SJCRH30 (cell line): ENCODE results near the gene CREB5. TPM values are rescaled to one million over a fixed set of nuclear protein-coding genes. Genes with fewer than 3 reads are reported as not detected.

Source experiments
- DNase-seq, 2 experiments: peaks; one replicate each; pipeline ENCODE4 v3.0.0-alpha.2; 2015 to 2020
- H3K27ac ChIP-seq: fragments of 250-450 bp; sonication (Bioruptor Pico); 2 replicates; pipeline ENCODE4 v1.5.1; 2020; ENCODE audit warnings: mild to moderate bottlenecking, moderate library complexity
- H3K27me3 ChIP-seq: fragments of 250-450 bp; sonication (Bioruptor Pico); 2 replicates; pipeline ENCODE4 v1.5.1; 2020; ENCODE audit warnings: mild to moderate bottlenecking, moderate library complexity
- H3K36me3 ChIP-seq: fragments of 250-450 bp; sonication (Bioruptor Pico); 2 replicates; pipeline ENCODE4 v1.5.1; 2020; ENCODE audit warnings: mild to moderate bottlenecking, moderate library complexity
- H3K4me1 ChIP-seq: fragments of 250-450 bp; sonication (Bioruptor Pico); 2 replicates; pipeline ENCODE4 v1.5.1; 2020; ENCODE audit warnings: mild to moderate bottlenecking, moderate library complexity
- H3K4me3 ChIP-seq: fragments of 250-450 bp; sonication (Bioruptor Pico); 2 replicates; pipeline ENCODE4 v1.5.1; 2020; ENCODE audit warnings: mild to moderate bottlenecking, moderate library complexity
- H3K9me3 ChIP-seq: fragments of 250-450 bp; sonication (Bioruptor Pico); replicated peaks from 2 replicates; pipeline ENCODE4 v1.5.1; 2020; ENCODE audit warnings: mild to moderate bottlenecking, moderate library complexity
- total RNA-seq: library from RNA; depleted of rRNA; stranded (reverse); fragments of >200 nt; shearing (Covaris generic); gene quantifications from 2 replicates; pipeline ENCODE4 v1.2.3, GENCODE V29; 2014; rRNA removed

Gene CREB5
- total RNA-seq, 1 experiment from 2014 or later = 20.8 TPM

DNA sequence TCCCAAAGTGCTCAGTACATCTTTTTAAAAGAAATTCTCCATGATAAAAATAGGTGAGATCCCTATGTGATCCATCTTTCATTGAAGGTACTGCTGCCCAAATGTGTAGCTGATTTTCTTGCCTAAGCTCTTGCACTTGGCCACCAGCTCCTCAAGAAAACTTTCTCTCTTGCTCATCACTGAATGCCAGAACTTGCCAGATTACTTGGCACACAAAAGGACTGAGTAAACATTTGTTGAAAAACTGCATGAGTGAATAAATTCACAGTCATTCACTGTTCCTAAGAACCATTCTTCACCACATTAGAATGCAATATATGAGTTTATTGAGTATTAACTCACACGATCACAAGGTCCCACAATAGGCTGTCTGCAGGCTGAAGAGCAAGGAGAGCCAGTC lies 445.9 kb downstream of the CREB5 start:
- DNase-seq = no peak
- H3K27me3 ChIP-seq = no peaks in the 10 kb centered on the region
- H3K27ac ChIP-seq = no peak overlapping the region
- H3K36me3 ChIP-seq = no peaks in the 10 kb centered on the region
- H3K4me1 ChIP-seq = peaks cover 5% of the 10 kb centered on the region; the same call in 1 of the 2 replicates
- H3K9me3 ChIP-seq = no peaks in the 10 kb centered on the region; the same call in 1 of the 2 replicates
- H3K4me3 ChIP-seq = no peak overlapping the region

DNA sequence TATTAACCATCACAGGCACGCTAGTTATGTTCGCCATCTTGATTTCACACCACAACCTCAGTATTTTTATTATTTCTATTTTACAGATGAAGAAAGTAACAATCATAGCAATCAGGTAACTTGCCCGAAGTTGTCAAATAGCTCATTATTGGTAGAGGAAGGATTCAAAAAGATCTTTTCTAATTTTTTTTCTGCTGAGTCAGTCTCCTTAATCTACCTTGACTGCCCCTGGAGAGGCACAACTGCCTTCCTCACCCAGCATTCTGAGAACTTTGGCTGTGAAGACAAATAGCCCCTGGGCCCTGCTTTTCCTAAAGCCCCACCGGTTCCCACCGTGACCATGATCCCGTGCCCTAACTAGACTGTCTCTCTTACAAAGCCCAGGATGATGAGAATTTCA lies 446.6 kb downstream of the CREB5 start:
- DNase-seq = no peak
- no peaks in the 10 kb centered on the region for H3K36me3 ChIP-seq
- no peaks in the 10 kb centered on the region for H3K27me3 ChIP-seq
- peaks cover 3% of the 10 kb centered on the region; the same call in 1 of the 2 replicates for H3K4me1 ChIP-seq
- H3K27ac ChIP-seq = no peak overlapping the region
- no peaks in the 10 kb centered on the region; the same call in 1 of the 2 replicates for H3K9me3 ChIP-seq
- H3K4me3 ChIP-seq = no peak overlapping the region

DNA sequence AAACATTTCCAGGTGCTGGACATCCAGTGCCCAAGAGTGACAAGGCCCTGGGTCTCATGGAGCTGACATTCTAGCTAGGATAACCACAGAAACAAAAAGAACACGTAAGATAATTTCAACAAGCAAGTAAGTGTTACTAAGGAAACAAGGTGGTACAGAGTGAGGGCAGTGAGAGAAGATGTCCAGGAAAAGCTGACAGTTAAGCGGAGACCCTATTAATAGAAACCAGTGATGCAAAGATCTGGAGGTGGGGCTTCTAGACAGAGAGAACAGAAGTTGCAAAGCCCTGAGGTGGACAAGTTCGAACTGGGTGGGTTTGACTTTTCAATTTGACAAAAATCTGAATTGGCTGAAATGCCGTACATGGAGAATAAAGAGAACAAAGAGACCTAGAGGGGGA lies 449.5 kb downstream of the CREB5 start:
- H3K9me3 ChIP-seq = no peaks in the 10 kb centered on the region; the same call in 1 of the 2 replicates
- H3K4me1 ChIP-seq = peaks cover 20% of the 10 kb centered on the region
- no peak overlapping the region for H3K27ac ChIP-seq
- H3K36me3 ChIP-seq = no peaks in the 10 kb centered on the region
- DNase-seq = no peak
- H3K27me3 ChIP-seq = no peaks in the 10 kb centered on the region
- H3K4me3 ChIP-seq = no peak overlapping the region

DNA sequence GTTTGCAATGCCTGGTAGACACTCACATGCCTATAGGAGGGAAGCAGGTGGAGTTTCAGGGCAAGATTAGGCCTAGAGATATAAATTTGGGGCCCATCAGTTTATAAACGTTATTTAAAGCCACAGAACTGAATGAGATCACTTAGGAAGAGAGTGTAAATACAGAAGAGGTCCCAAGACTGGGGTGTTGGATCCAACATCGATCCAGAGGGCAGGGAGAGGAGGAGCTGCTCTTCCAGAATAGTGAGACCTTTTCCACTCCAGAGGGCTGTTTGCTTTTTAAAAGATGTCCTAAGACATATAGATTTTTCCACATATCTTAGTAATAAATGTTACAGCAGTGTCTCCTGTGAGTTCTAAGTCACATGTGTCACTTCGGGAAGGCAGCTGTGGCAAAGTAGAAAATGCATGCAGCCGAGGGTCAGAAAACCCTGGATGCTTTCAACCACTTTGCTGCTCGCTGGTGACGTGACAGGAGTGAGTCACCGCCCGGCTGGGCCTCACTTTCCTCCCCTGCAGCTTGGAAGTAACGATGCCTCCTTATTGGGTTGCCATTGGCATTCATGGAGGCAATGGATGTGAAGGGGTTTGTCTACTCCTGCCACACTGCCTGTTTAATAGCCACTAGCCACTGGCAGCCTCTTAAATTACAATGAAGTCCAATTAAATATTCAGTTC lies 450.4 kb downstream of the CREB5 start:
- no peak overlapping the region for H3K27ac ChIP-seq
- peaks cover 20% of the 10 kb centered on the region for H3K4me1 ChIP-seq
- H3K9me3 ChIP-seq = no peaks in the 10 kb centered on the region
- H3K36me3 ChIP-seq = no peaks in the 10 kb centered on the region
- no peak overlapping the region for H3K4me3 ChIP-seq
- no peaks in the 10 kb centered on the region for H3K27me3 ChIP-seq
- DNase-seq = no peak

DNA sequence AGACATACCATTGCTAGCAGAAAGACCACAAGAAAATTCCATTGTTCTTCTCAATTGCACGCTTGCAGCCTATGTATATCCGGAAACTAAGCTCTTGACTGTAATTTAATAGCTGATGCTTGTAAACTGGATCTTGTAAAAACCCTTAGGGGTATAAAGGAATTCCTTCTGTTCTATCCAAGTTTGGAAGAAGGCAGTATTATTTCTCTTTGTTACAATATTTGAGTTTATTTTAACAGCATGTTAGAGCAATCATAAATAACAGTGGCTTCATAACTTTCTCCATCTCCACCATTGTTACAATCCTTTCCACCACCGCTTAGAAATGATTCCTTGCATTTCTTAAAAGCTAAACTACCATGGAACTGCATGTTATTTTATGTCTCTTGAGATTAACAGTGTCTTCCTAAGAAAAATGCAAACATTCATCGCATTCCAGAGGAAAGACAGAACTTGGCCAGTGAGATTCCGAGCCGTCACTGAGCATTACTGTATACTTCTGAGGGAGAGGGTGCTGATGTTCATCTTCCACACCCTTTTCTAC lies 453.4 kb downstream of the CREB5 start:
- Histone ChIP-seq H3K4me3 (peak overlapping the region; percentile 4; the same call in 1 of the 2 replicates), H3K9me3 (no peaks in the 10 kb centered on the region), H3K4me1 (peaks cover 20% of the 10 kb centered on the region), H3K27me3 (no peaks in the 10 kb centered on the region), H3K36me3 (no peaks in the 10 kb centered on the region), H3K27ac (peak overlapping the region; percentile 32; the same call in 1 of the 2 replicates)
- peak; percentile 34 to 72 for DNase-seq

DNA sequence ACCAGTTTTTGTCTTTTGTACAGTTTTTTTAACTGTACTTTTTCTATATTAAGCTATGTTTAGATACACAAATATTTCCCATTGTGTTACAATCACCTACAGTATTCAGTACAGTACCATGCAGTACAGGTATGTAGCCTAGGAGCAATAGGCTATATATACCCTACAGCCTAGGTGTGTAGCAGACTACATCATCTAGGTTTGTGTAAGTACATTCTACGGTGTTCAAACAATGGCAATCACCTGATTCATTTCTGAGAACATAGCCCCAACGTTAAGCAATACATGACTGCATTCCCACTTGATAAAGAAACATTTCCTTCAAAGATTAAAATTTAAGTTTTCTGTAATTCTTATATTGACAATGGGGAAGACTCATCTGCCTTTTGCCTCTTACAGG lies 456.4 kb downstream of the CREB5 start:
- no peak for DNase-seq
- H3K4me3 ChIP-seq = no peak overlapping the region
- H3K9me3 ChIP-seq = no peaks in the 10 kb centered on the region
- H3K27me3 ChIP-seq = no peaks in the 10 kb centered on the region
- H3K27ac ChIP-seq = no peak overlapping the region
- peaks cover 20% of the 10 kb centered on the region for H3K4me1 ChIP-seq
- no peaks in the 10 kb centered on the region for H3K36me3 ChIP-seq

DNA sequence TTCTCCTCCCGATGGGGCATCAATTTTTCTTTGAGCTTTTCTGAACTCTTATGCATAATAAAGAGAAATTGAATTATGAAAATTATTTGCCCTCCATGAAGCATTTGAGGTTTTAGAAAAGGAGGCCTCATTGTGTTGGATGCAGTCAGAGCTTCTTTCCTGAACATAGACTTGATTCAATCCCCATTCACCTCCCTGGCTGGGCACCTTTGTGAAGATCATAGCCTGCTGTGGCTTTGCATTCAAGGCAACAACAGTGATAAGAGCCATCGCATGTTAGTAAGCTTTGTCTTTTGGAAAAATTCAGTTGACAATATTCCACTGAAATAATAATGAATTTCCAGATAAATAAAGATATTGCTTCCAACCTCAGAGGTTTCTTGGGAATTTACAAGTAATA lies 458.8 kb downstream of the CREB5 start:
- Histone ChIP-seq H3K27ac (no peak overlapping the region), H3K9me3 (no peaks in the 10 kb centered on the region)
- no peak for DNase-seq

DNA sequence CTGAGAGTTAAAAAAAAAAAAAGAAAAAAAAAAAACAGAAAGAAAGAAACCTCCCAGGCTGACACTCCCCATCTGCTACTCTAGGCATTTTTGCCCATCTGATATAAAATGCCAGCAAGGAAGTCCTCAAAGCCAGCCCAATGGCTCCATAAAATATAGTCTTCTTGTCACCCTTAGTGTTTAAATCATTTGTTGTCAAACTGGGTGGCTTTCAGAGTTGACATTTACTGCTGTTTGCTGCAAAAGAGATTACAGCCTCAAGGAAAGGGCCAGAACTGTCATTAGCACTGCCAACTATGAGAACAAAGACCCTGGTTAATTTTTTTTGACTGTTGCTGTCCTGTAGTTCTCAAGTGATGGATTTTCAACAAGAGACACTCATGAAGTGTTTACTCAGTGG lies 459.3 kb downstream of the CREB5 start:
- Histone ChIP-seq H3K27me3 (no peaks in the 10 kb centered on the region), H3K4me3 (no peak overlapping the region), H3K4me1 (peaks cover under 1% of the 10 kb centered on the region; the same call in 1 of the 2 replicates), H3K36me3 (no peaks in the 10 kb centered on the region), H3K27ac (no peak overlapping the region), H3K9me3 (no peaks in the 10 kb centered on the region)
- no peak for DNase-seq

More for the DNA sequence above, 458.8 kb downstream of the CREB5 start:
- Histone ChIP-seq H3K4me1 (peaks cover 6% of the 10 kb centered on the region), H3K36me3 (no peaks in the 10 kb centered on the region), H3K27me3 (no peaks in the 10 kb centered on the region), H3K4me3 (no peak overlapping the region)

DNA sequence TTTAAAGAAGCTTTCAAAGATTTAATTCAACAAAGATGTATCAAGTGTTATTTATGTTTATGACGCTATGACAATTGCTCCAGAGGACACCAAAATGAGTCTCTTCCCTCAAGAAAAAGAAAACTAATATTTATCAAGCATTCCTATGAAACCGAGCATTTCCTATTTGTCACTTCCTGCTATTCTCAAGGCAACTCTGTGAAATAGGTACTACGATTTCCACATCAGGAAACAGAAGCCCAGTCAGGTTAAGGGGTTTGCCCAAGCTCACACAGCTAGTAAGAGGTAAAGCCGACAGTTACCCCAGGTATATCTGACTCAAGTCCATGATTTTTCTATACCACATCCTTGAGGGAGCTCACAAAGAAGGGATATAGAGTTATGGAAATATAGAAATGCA lies 459.9 kb downstream of the CREB5 start:
- Histone ChIP-seq H3K27me3 (no peaks in the 10 kb centered on the region), H3K4me3 (no peak overlapping the region)
- DNase-seq = no peak

DNA sequence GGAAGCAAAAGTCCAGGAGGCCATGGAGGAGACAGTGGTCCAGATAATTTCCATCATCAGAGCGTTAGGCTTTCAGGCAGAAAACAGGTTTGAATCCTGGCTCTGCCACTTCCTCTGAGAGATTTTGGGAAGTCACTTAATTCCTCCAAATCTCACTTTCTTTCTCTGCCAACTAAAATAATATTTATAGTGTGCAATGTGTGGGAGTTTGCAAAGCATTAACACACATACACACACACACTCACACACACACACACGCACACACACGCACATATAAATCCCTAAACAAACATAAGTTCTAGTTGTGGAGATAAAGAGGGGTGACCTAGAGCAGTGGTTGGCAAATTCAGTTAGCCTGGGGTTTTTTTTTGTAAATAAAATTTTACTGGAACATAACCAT lies 461.0 kb downstream of the CREB5 start:
- Histone ChIP-seq H3K36me3 (no peaks in the 10 kb centered on the region), H3K4me1 (no peaks in the 10 kb centered on the region), H3K27ac (no peak overlapping the region), H3K4me3 (no peak overlapping the region), H3K27me3 (no peaks in the 10 kb centered on the region), H3K9me3 (no peaks in the 10 kb centered on the region)
- no peak for DNase-seq

More for the DNA sequence above, 459.9 kb downstream of the CREB5 start:
- H3K9me3 ChIP-seq = no peaks in the 10 kb centered on the region
- H3K36me3 ChIP-seq = no peaks in the 10 kb centered on the region
- H3K27ac ChIP-seq = no peak overlapping the region
- H3K4me1 ChIP-seq = no peaks in the 10 kb centered on the region

DNA sequence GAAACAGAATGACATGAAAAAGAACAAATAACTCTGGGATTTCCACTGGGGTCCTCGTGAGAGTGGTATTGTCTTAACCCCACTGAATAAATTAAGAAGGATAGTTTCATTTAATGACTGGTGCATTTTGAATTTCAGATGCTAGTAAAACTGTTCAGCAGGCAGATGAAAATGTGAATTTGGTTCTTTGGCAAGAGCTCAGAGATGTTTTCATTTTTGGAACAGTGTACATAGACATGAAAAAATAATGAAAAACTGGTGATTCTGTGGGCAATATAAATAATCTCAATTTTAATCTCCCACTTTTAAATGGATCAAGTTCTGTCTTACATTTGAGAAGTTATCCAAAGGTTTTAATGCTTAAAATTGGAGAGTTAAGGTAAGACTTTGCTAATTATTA lies 461.7 kb downstream of the CREB5 start:
- Histone ChIP-seq H3K27ac (no peak overlapping the region), H3K4me1 (no peaks in the 10 kb centered on the region), H3K27me3 (no peaks in the 10 kb centered on the region), H3K9me3 (no peaks in the 10 kb centered on the region), H3K4me3 (no peak overlapping the region), H3K36me3 (no peaks in the 10 kb centered on the region)
- DNase-seq = no peak

Other genes starting within 250 kb of the CREB5 start
- 10.3 and 10.5 TPM in 2 replicates for gene JAZF1, start 231.7 kb upstream of the CREB5 start, total RNA-seq